ENCODE data around the gene B3GNT5.

The B3GNT5 gene

DNA sequence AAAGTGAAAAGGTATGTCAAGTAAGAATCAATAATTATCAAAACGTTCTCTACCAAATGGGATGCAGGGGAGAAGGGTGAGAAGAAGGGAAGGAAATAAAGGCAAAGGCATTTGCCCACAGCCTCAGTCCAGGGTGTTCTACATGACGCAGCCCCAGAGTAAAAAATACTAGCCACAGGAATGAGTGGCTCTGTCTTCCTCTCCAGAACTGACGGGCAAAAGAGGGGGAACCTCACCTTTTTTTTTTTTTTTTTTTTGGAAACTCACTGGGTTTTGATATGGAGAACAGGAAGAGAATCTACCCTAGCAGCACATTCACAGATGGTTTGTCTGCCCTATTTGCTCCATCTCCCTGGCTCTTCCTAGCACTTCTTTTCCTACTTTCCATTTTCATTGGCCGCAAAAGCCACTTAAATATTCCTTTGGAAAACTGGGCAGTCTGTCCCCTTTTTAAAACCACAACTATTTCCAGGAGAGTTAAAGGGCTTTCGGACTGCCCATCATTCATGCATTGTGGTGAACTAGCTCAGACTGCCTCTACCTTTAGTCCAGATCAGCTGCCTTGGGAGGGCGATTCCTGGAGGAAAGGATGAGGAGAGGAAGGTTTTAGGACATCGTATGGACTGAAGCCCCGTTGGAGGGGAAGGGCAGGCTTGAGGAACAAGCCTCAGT is 28.2 kb downstream of the B3GNT5 start:
- Histone ChIP-seq H4K20me1 (no peaks in the 10 kb centered on the region), H3K4me1 (peaks cover 10 to 37% (median 24%) of the 10 kb centered on the region in 10 experiments), H3K4me3 (no peak overlapping the region), H3K27me3 (no peaks in the 10 kb centered on the region), H3K9me3 (replicated peaks in 1 of 11) (no peaks in the 10 kb centered on the region), H3K36me3 (no peaks in the 10 kb centered on the region), H3K27ac (no peak overlapping the region), H3K9ac (no peak overlapping the region; a peak in 1 of 22 replicates), H3K4me2 (peak overlapping the region in 3 of 11 experiments; percentile 16 to 20 (median 20); a peak in 2 of 22 replicates)
- TF ChIP-seq Cebpa-rat (IDR thresholded peaks at IDR 0.05): no peak

DNA sequence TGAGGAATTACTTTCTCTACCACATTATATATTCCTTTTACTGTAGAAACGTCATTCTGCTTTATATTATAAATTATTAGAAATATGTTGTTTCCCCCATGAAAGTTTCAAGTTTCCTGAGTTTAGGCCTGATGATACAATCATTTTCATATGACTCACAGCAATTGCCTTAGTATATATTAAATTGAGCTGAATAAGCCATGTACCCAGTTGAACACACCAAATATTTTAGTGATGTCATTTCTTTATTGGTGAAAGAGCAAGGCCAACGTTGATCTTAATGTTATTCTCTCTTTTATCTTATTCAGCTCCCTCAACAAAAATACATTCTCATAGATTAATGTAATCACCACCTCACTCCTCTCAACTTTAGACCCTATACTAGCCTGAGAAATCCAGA is 30.8 kb downstream of the B3GNT5 start:
- no peak for TF ChIP-seq Cebpa-rat (IDR thresholded peaks at IDR 0.05)
- Histone ChIP-seq H3K4me2 (no peak overlapping the region), H3K27me3 (no peaks in the 10 kb centered on the region), H3K4me3 (no peak overlapping the region), H3K9ac (no peak overlapping the region), H3K27ac (no peak overlapping the region), H4K20me1 (no peaks in the 10 kb centered on the region), H3K4me1 (peaks cover 10 to 57% (median 29%) of the 10 kb centered on the region in 10 experiments), H3K9me3 (replicated peaks in 1 of 11) (no peaks in the 10 kb centered on the region), H3K36me3 (no peaks in the 10 kb centered on the region)

DNA sequence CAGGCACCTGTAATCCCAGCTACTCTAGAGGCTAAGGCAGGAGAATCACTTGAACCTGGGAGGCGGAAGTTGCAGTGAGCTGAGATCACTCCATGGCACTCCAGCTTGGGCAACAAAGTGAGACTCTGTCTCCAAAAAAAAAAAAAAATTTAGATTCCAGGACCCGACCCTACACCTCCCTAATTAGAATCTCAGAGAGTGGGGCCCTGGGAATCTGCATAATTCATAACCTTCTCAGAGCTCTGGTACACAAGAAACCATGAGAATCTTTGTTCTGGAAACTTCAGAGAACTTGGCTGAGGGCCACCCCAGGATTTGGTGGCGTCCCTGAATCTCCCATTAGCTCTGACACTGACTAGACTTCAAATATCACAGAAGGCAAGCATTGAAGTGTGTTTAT is 31.5 kb downstream of the B3GNT5 start:
- no peaks in the 10 kb centered on the region for H3K27me3 ChIP-seq
- no peak overlapping the region for H3K4me3 ChIP-seq
- no peaks in the 10 kb centered on the region for H3K9me3 ChIP-seq (replicated peaks in 1 of 11)
- peak overlapping the region in 2 of 11 experiments; percentile 76 to 79; a peak in 3 of 22 replicates for H3K4me2 ChIP-seq
- no peaks in the 10 kb centered on the region for H3K36me3 ChIP-seq
- H4K20me1 ChIP-seq: no peaks in the 10 kb centered on the region
- peaks cover 10 to 53% (median 25%) of the 10 kb centered on the region in 10 experiments for H3K4me1 ChIP-seq
- H3K27ac ChIP-seq: peak overlapping the region in 2 of 11 experiments; percentile 63 to 66; a peak in 2 of 22 replicates
- H3K9ac ChIP-seq: no peak overlapping the region
- TF ChIP-seq Cebpa-rat (IDR thresholded peaks at IDR 0.05): no peak

GRCh38 chr3:183285318-183285717 is 32.3 kb downstream of the B3GNT5 start:
- H3K9me3 ChIP-seq (replicated peaks in 1 of 11): no peaks in the 10 kb centered on the region
- H3K4me3 ChIP-seq: no peak overlapping the region; a peak in 1 of 20 replicates
- H3K36me3 ChIP-seq: no peaks in the 10 kb centered on the region
- H3K4me1 ChIP-seq: peaks cover 10 to 51% (median 23%) of the 10 kb centered on the region in 10 experiments
- H3K27ac ChIP-seq: peak overlapping the region; percentile 8 to 67 (median 52); a peak in 20 of 22 replicates
- peak overlapping the region in 7 of 11 experiments; percentile 4 to 61 (median 34); a peak in 11 of 22 replicates for H3K9ac ChIP-seq
- no peak for TF ChIP-seq Cebpa-rat (IDR thresholded peaks at IDR 0.05)
- H3K4me2 ChIP-seq: peak overlapping the region; percentile 39 to 79 (median 59)
- no peaks in the 10 kb centered on the region for H3K27me3 ChIP-seq
- H4K20me1 ChIP-seq: no peaks in the 10 kb centered on the region

DNA sequence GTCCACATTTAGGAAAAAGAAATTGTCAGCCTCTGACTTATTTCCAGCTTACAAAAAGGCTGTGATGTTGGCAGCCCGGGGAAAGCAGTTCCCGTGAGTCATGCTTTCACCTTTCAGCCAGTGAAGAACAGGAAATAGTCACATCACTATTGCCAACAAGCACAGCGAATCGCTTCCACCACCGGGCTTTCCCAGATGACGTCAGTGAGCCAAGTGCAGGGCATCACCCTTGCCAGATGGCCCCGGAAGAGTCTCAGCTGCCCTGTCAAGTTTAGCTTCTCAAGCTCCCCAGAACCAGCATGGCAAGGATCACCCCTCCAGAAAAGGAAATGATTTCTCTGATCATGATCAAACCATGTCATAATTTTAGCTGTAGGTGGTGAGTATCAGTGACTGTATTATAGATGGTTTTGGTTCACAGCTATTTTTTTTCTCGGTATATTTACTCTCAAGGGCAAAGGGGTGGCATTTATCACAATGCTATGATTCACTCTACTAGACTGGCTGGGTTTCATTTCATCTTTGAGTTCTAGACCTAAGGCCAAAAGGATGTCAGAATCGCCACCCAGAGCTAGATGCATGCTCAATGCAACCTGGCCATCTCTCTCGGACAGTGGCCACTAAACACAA is 32.9 kb downstream of the B3GNT5 start:
- peak overlapping the region; percentile 8 to 67 (median 52); a peak in 20 of 22 replicates for H3K27ac ChIP-seq

DNA sequence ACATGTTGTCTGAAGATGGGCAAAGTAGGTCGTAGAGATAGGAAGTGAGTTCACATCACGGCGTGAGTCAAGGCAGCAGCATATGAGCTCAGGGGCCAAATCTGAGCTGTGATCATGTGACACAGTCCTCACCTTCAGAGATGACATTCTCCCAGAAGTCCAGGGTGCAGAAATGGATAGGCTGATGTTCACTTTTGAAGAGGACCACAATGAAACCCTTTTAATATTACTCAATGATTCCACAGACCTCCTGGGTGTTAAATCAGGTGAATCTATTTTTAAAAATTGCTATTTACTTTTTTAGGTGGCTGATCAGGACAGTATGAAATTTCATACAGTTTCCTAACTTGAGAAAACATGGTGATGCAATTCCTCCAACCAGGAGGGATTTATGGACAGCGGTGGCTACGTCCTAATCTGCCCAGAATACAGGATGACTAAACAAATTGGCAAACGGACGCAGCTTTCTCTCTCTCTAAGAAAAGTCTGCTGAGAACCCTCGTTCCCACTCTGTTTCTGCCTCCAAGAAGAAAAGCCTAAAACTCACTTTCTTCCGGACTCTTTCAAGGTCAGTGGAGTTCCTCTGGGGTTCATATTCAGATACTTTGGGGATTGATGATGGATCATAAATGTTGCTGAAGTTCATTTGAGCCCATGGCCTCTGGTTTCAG is 34.4 kb downstream of the B3GNT5 start:
- H3K27ac ChIP-seq: peak overlapping the region in 1 of 11 experiments; percentile 66; a peak in 3 of 22 replicates
- peak overlapping the region in 2 of 11 experiments; percentile 9 to 11; a peak in 3 of 22 replicates for H3K4me2 ChIP-seq
- no peaks in the 10 kb centered on the region for H4K20me1 ChIP-seq
- H3K27me3 ChIP-seq: no peaks in the 10 kb centered on the region
- no peak for TF ChIP-seq Cebpa-rat (IDR thresholded peaks at IDR 0.05)
- no peak overlapping the region for H3K9ac ChIP-seq
- H3K9me3 ChIP-seq (replicated peaks in 1 of 11): no peaks in the 10 kb centered on the region
- H3K36me3 ChIP-seq: peaks cover 0 to 7% (median 0%) of the 10 kb centered on the region in 11 experiments; a peak in 1 of 22 replicates
- no peak overlapping the region for H3K4me3 ChIP-seq
- peaks cover 10 to 43% (median 20%) of the 10 kb centered on the region in 10 experiments for H3K4me1 ChIP-seq

More for the DNA sequence above, 32.9 kb downstream of the B3GNT5 start:
- H3K9me3 ChIP-seq (replicated peaks in 1 of 11): no peaks in the 10 kb centered on the region
- H3K4me1 ChIP-seq: peaks cover 10 to 51% (median 23%) of the 10 kb centered on the region in 10 experiments
- peak overlapping the region; percentile 39 to 79 (median 59) for H3K4me2 ChIP-seq
- no peak for TF ChIP-seq Cebpa-rat (IDR thresholded peaks at IDR 0.05)
- no peaks in the 10 kb centered on the region for H4K20me1 ChIP-seq
- H3K36me3 ChIP-seq: 0 out of 22 replicates have a peak, but pooled peaks cover 0 to 1% (median 0%) of the 10 kb centered on the region in 11 experiments
- H3K27me3 ChIP-seq: no peaks in the 10 kb centered on the region
- peak overlapping the region in 7 of 11 experiments; percentile 4 to 61 (median 34); a peak in 11 of 22 replicates for H3K9ac ChIP-seq
- H3K4me3 ChIP-seq: no peak overlapping the region; a peak in 1 of 20 replicates

- no peak overlapping the region for H3K27ac ChIP-seq
- peaks cover 10 to 43% (median 20%) of the 10 kb centered on the region in 10 experiments for H3K4me1 ChIP-seq
- H3K9ac ChIP-seq: no peak overlapping the region
- H3K9me3 ChIP-seq (replicated peaks in 1 of 11): no peaks in the 10 kb centered on the region
- peaks cover 0 to 7% (median 0%) of the 10 kb centered on the region in 11 experiments; a peak in 1 of 22 replicates for H3K36me3 ChIP-seq
- no peak overlapping the region for H3K4me3 ChIP-seq
- no peaks in the 10 kb centered on the region for H3K27me3 ChIP-seq
- no peaks in the 10 kb centered on the region for H4K20me1 ChIP-seq
- no peak for TF ChIP-seq Cebpa-rat (IDR thresholded peaks at IDR 0.05)
- peak overlapping the region in 1 of 11 experiments; percentile 19; a peak in 1 of 22 replicates for H3K4me2 ChIP-seq
These were observed 35.1 kb downstream of the B3GNT5 start for GRCh38 chr3:183288117-183288516.

DNA sequence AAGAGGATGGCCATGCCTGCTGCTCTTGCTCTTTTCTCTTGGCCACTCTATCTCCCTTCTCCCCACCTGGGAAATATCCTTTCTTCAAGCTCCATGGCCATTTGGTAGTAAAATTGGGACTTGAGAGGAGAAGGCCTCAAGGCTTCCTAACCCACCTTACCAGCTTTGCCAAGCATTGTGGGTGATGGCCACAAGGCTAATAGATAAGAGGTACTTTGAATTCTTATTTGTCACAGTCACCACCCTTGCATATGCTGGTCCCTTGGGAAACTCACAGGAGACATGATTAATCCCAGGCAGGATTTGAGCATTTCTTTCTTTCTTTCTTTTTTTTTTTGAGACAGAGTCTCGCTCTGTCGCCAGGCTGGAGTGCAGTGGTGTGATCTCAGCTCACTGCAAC is 37.2 kb downstream of the B3GNT5 start:
- Histone ChIP-seq H3K4me3 (no peak overlapping the region), H3K4me2 (no peak overlapping the region), H3K9ac (no peak overlapping the region), H4K20me1 (no peaks in the 10 kb centered on the region), H3K36me3 (peaks cover 0 to 7% (median 0%) of the 10 kb centered on the region in 11 experiments; a peak in 5 of 22 replicates), H3K4me1 (peaks cover 9 to 38% (median 17%) of the 10 kb centered on the region in 10 experiments), H3K9me3 (replicated peaks in 1 of 11) (peaks cover 0 to 6% (median 0%) of the 10 kb centered on the region in 11 experiments; a peak in 5 of 22 replicates), H3K27ac (no peak overlapping the region), H3K27me3 (no peaks in the 10 kb centered on the region)
- no peak for TF ChIP-seq Cebpa-rat (IDR thresholded peaks at IDR 0.05)

Measured in BLaER1 treated with 17β-estradiol and CSF1 and Interleukin-3, amounts not matched to agents 10 nM and 100 nM (cell line).